Activated naive CD8-positive, alpha-beta T cell treated with anti-CD3 and anti-CD28 coated beads, Interleukin-2, amount 50 U/mL, for 24 hours (primary cell): Measurements from ENCODE around the gene HRNR.
"Not testable (repeated sequence)": the region's sequence is repeated elsewhere in the genome, so short reads cannot be mapped to it uniquely, and the experiment has no call there.

ENCODE experiments used
- ATAC-seq: fragments of 150-1000 bp; cut with Tn5 transposase; one replicate; pipeline ENCODE4 v1.10.0; 2021
- DNase-seq: peaks from one replicate; pipeline ENCODE4 v3.0.0; 2021
- H3K27ac Mint-ChIP-seq: one replicate; pipeline ENCODE4 v1.8.0; 2021; ENCODE audit warnings: mild to moderate bottlenecking, mixed read lengths
- H3K27me3 Mint-ChIP-seq: one replicate; pipeline ENCODE4 v1.8.0; 2021; ENCODE audit warnings: mixed read lengths
- H3K36me3 Mint-ChIP-seq: one replicate; pipeline ENCODE4 v1.8.0; 2021; ENCODE audit warnings: low read depth, mixed read lengths
- H3K4me1 Mint-ChIP-seq: one replicate; pipeline ENCODE4 v1.8.0; 2021; ENCODE audit warnings: mixed read lengths
- H3K4me3 Mint-ChIP-seq: one replicate; pipeline ENCODE4 v1.8.0; 2021; ENCODE audit warnings: mild to moderate bottlenecking, moderate library complexity, mixed read lengths
- H3K9me3 Mint-ChIP-seq: one replicate; pipeline ENCODE4 v1.8.0; 2021; ENCODE audit warnings: mixed read lengths

The HRNR gene

GRCh38 chr1:152224093-152224492, at the start of gene HRNR:
Gene HRNR, minus strand, starts transcription at chr1:152224193. Its CDS starts 940 bp downstream, at chr1:152223253.
- ATAC-seq (no peak), DNase-seq (no peak)
- Mint-ChIP-seq H3K27me3 (peaks cover 4% of the 10 kb centered on the region), H3K27ac (no peak within 1 kb of the TSS), H3K36me3 (no peaks in the 10 kb centered on the region), H3K4me3 (no peak within 1 kb of the TSS), H3K9me3 (peaks cover 2% of the 10 kb centered on the region), H3K4me1 (no peaks in the 10 kb centered on the region)

GRCh38 chr1:152256394-152256793, 32.4 kb upstream of the HRNR start:
- not testable (repeated sequence) for ATAC-seq, H3K27ac Mint-ChIP-seq, H3K4me3 Mint-ChIP-seq, DNase-seq, H3K27me3 Mint-ChIP-seq, H3K36me3 Mint-ChIP-seq, H3K4me1 Mint-ChIP-seq
- peaks cover 11% of the 10 kb centered on the region for H3K9me3 Mint-ChIP-seq

- H3K9me3 Mint-ChIP-seq = no peaks in the 10 kb centered on the region
- H3K4me1 Mint-ChIP-seq = no peaks in the 10 kb centered on the region
- H3K27me3 Mint-ChIP-seq = peaks cover 2% of the 10 kb centered on the region
- H3K36me3 Mint-ChIP-seq = peaks cover 2% of the 10 kb centered on the region
- H3K4me3 Mint-ChIP-seq = no peak overlapping the region
- DNase-seq (no peak), ATAC-seq (no peak)
- no peak overlapping the region for H3K27ac Mint-ChIP-seq
These were observed 28.2 kb upstream of the HRNR start for GRCh38 chr1:152252157-152252556.

DNA sequence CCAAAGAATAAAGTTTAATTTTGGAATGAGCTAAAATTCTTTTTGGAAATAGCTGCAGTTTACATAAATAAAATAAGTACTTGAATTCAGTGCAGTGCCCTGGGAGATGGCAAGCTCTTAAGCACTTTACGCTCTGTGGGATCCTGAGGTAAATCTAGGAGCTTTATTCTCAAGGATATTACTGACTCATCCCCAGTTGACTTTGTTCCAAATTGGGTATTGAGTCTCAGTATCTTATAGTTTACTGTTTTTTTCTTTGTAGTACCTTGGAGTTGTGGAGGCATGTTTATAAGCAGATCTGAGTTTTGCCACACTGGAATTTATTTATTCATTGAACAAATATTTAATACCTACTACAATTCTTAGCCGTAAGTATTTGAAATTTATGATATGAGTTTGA, 27.4 kb upstream of the HRNR start:
- H3K9me3 Mint-ChIP-seq = no peaks in the 10 kb centered on the region
- no peaks in the 10 kb centered on the region for H3K4me1 Mint-ChIP-seq
- H3K27ac Mint-ChIP-seq = no peak overlapping the region
- peaks cover 2% of the 10 kb centered on the region for H3K36me3 Mint-ChIP-seq
- ATAC-seq (no peak), DNase-seq (no peak)
- H3K4me3 Mint-ChIP-seq = no peak overlapping the region
- peaks cover 2% of the 10 kb centered on the region for H3K27me3 Mint-ChIP-seq

DNA sequence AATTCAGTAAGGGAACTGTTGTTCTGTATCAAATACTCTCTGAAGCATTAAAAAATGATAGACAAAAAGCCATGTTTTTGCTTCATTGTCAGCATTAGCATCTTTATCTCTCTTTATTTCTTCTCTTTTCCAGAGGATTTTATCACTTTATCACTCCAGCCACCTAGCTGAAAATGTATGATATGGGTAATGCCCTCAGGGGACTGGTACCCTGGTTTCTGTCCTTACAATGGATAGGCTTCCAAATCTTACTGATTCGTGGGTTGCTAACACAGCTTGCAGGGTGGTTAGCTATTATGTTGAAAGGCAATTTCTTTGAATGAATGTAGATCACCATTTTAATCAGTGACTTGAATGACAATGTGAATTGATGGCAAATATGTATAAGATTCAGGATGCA, 23.3 kb upstream of the HRNR start:
- H3K9me3 Mint-ChIP-seq = no peaks in the 10 kb centered on the region
- H3K4me3 Mint-ChIP-seq = no peak overlapping the region
- DNase-seq (no peak), ATAC-seq (no peak)
- no peak overlapping the region for H3K27ac Mint-ChIP-seq
- peaks cover 2% of the 10 kb centered on the region for H3K27me3 Mint-ChIP-seq
- peaks cover 2% of the 10 kb centered on the region for H3K36me3 Mint-ChIP-seq
- no peaks in the 10 kb centered on the region for H3K4me1 Mint-ChIP-seq

DNA sequence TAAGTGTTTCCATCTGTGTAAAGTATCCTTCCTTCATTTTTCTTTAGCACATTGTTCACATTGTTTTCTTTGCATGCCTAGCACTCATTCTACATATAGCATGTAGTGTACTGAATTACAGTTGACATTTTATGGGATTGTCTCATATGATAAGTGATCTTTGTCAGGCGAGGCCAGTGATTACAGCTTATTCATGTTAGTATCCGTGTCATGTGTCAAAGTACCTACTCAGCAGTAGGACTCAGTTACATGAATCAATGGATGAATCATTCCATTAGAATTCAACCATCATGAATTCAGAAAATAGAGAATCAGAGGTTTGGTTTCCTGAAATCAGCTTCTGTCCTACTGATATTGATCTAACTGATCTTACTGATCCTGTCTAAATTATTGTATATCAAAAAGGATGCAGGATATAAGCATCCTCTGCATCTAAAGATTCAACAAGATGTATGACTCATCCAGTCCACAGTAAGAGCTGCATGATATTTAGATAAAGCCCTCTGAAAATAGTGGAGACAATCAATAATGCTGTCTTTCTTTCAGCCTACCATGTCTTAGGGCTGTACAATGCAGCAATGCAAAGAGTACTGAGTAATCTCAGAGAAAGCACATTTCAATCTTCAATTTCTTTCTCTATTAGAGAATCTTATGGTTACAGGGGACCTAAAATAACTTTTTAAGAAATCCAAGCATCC, 20.7 kb upstream of the HRNR start:
- DNase-seq = no peak
- Mint-ChIP-seq H3K4me1 (no peaks in the 10 kb centered on the region), H3K36me3 (no peaks in the 10 kb centered on the region), H3K27me3 (peaks cover 2% of the 10 kb centered on the region), H3K27ac (no peak overlapping the region), H3K4me3 (no peak overlapping the region), H3K9me3 (no peaks in the 10 kb centered on the region)
- no peak for ATAC-seq

- Mint-ChIP-seq H3K9me3 (no peaks in the 10 kb centered on the region), H3K36me3 (no peaks in the 10 kb centered on the region), H3K27ac (no peak overlapping the region), H3K4me3 (no peak overlapping the region), H3K27me3 (peaks cover 21% of the 10 kb centered on the region), H3K4me1 (no peaks in the 10 kb centered on the region)
- DNase-seq (no peak), ATAC-seq (no peak)
These were observed 13.1 kb upstream of the HRNR start for GRCh38 chr1:152237093-152237492.

DNA sequence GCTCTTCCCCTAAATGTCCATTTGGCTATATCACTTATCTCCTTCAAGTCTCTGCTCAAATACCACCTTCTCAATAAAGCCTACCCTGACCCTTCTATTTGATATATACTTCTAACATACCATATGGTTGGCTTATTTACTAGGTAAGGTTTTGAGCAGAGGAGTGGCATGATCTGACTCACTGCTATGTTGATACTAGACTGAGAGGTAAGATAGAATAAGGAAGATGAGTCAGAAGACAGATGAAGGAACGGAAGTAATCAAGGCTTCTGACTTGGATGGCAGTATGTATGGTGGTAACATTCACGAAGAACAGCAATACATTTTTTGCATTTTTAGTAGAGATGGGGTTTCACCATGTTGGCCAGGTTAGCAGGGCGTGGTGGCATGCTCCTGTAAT, 4.8 kb upstream of the HRNR start:
- no peak overlapping the region for H3K27ac Mint-ChIP-seq
- H3K27me3 Mint-ChIP-seq = peaks cover 12% of the 10 kb centered on the region
- H3K9me3 Mint-ChIP-seq = no peaks in the 10 kb centered on the region
- H3K4me3 Mint-ChIP-seq = no peak overlapping the region
- ATAC-seq (no peak), DNase-seq (no peak)
- no peaks in the 10 kb centered on the region for H3K36me3 Mint-ChIP-seq
- no peaks in the 10 kb centered on the region for H3K4me1 Mint-ChIP-seq

- Mint-ChIP-seq H3K27ac (no peak overlapping the region), H3K36me3 (no peaks in the 10 kb centered on the region), H3K4me1 (no peaks in the 10 kb centered on the region), H3K9me3 (no peaks in the 10 kb centered on the region), H3K4me3 (no peak overlapping the region), H3K27me3 (peaks cover 6% of the 10 kb centered on the region)
- no peak for ATAC-seq
- no peak for DNase-seq
These were observed 3.4 kb upstream of the HRNR start for GRCh38 chr1:152227310-152227928.

- Mint-ChIP-seq H3K27ac (no peak overlapping the region), H3K27me3 (peaks cover 4% of the 10 kb centered on the region), H3K9me3 (no peaks in the 10 kb centered on the region), H3K4me1 (no peaks in the 10 kb centered on the region), H3K36me3 (no peaks in the 10 kb centered on the region), H3K4me3 (no peak overlapping the region)
- DNase-seq = no peak
- ATAC-seq = no peak
These were observed 1.7 kb upstream of the HRNR start for GRCh38 chr1:152225678-152226077.

DNA sequence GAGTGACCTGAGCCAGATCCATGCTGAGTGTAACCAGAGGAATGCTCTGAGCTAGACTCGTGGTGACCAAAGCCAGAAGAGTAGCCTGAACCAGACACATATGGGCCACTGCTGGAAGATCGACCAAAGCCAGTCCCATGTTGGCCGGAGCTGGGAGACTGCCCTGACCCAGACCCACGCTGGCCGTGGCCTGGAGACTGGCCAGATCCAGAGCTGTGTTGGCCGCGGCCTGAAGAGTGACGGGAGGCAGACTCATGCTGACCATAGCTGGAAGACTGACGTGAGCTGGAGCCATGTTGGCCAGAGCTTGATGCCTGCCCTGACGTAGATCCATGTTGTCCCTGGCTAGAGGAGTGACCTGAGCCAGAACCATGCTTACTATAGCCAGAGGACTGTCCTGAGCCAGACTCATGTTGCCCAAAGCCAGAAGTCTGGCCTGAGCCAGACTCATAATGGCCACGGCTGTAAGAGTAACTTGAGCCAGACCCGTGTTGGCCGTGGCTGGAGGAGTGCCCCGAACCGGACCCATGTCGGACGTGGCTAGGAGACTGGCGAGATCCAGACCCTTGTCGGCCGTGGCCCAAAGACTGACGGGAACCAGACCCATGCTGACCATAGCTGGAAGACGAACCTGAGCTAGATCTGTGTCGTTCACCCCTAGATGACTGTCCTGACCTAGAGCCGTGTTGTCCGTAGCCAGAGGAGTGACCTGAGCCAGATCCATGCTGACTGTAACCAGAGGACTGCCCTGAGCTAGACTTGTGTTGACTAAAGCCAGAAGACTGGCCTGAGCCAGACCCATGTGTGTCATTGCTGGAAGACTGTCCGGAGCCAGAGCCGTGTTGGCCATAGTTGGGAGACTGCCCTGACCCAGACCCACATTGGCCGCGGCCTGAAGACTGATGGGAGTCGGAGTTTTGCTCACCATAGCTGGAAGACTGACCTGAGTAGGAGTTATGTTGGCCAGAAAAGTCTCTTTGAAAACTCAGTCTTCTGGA, 3.5 kb downstream of the HRNR start:
- no peaks in the 10 kb centered on the region for H3K4me1 Mint-ChIP-seq
- no peaks in the 10 kb centered on the region for H3K36me3 Mint-ChIP-seq
- DNase-seq = no peak
- no peaks in the 10 kb centered on the region for H3K27me3 Mint-ChIP-seq
- no peak overlapping the region for H3K27ac Mint-ChIP-seq
- H3K9me3 Mint-ChIP-seq = peaks cover 3% of the 10 kb centered on the region
- no peak for ATAC-seq
- no peak overlapping the region for H3K4me3 Mint-ChIP-seq

DNA sequence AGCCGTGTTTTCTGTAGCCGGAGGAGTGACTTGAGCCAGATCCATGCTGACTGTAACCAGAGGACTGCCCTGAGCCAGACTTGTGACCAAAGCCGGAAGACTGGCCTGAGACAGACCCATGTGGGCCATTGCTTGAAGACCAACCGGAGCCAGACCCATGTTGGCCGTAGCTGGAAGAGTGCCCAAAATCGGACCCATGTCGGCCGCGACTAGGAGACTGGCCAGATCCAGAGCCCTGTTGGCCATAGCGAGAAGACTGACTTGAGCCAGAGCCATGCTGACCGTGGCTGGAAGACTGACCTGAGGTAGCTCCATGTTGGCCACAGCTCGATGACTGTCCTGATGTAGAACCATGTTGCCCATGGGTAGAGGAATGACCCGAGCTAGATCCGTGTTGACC, 4.6 kb downstream of the HRNR start:
- H3K36me3 Mint-ChIP-seq, H3K4me3 Mint-ChIP-seq: not testable (repeated sequence)

DNA sequence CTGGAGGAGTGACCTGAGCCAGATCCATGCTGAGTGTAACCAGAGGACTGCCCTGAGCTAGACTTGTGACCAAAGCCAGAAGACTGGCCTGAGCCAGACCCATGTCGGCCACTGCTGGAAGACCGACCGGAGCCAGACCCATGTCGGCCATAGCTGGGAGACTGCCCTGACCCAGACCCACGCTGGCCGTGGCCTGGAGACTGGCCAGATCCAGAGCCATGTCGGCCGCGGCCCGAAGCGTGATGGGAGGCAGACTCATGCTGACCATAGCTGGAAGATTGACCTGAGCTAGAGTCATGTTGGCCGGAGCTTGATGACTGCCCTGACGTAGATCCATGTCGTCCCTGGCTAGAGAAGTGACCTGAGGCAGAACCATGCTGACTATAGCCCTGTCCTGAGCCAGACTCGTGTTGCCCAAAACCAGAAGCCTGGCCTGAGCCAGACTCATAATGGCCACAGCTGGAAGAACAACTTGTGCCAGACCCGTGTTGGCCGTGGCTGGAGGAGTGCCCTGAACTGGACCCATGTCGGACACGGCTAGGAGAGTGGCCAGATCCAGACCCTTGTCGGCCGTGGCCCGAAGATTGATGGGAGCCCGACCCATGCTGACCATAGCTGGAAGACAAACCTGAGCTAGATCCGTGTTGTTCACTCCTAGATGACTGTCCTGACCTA, 5.1 kb downstream of the HRNR start:
- H3K9me3 Mint-ChIP-seq = peaks cover 3% of the 10 kb centered on the region
- H3K36me3 Mint-ChIP-seq = no peaks in the 10 kb centered on the region
- H3K4me3 Mint-ChIP-seq = no peak overlapping the region
- H3K4me1 Mint-ChIP-seq = no peaks in the 10 kb centered on the region
- DNase-seq (no peak), ATAC-seq (no peak)
- H3K27ac Mint-ChIP-seq = no peak overlapping the region
- H3K27me3 Mint-ChIP-seq = no peaks in the 10 kb centered on the region

More for the DNA sequence above, 4.6 kb downstream of the HRNR start:
- H3K4me1 Mint-ChIP-seq, ATAC-seq, H3K27me3 Mint-ChIP-seq, DNase-seq, H3K9me3 Mint-ChIP-seq, H3K27ac Mint-ChIP-seq: not testable (repeated sequence)

DNA sequence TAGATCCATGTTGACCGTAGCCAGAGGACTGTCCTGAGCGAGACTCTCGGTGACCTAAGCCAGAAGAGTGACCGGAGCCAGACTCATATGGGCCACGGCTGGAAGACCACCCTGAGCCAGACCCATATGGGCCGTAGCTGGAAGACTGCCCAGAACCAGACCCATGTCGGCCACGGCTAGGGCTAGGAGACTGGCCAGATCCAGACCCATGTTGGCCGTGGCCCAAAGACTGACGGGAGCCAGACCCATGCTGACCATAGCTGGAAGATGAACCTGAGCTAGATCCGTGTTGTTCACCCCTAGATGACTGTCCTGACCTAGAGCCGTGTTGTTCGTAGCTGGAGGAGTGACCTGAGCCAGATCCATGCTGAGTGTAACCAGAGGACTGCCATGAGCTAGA, 8.4 kb downstream of the HRNR start:
- not testable (repeated sequence) for ATAC-seq, H3K36me3 Mint-ChIP-seq, H3K9me3 Mint-ChIP-seq, H3K4me3 Mint-ChIP-seq, H3K4me1 Mint-ChIP-seq, H3K27ac Mint-ChIP-seq, H3K27me3 Mint-ChIP-seq, DNase-seq
